Measurements from ENCODE around the gene RBCK1.
A peak's percentile ranks its signal among the peaks of the same experiment; 100 is the strongest.
"Not testable (repeated sequence)": the region's sequence is repeated elsewhere in the genome, so short reads cannot be mapped to it uniquely, and the experiment has no call there.

Gene RBCK1

GRCh38 chr20:438571-439469 is 30.7 kb downstream of the RBCK1 start:
- peak; percentile 6 to 28 (median 20) for DNase-seq

DNA sequence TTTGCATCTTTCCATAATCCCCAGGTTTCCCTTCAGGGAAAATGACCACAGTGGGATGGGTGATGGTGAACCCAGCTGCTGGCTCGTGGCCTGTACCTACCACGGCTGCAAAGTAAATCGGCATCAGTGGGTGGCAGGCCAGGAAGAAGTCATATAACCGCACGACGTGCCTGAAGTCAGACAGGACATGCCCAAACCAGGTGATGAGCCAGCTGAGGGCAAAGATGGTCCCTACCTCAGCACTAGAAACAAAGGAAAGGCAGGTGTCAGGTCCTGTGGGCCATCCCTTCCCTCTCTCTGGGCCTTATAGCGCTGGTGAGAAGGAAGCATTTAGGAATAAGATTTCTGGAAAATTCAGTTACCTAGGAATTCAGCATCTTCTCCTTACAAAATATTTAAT is 32.0 kb downstream of the RBCK1 start:
- no peak for DNase-seq

- no peak for DNase-seq
These were observed 32.5 kb downstream of the RBCK1 start for GRCh38 chr20:440636-441035.

DNA sequence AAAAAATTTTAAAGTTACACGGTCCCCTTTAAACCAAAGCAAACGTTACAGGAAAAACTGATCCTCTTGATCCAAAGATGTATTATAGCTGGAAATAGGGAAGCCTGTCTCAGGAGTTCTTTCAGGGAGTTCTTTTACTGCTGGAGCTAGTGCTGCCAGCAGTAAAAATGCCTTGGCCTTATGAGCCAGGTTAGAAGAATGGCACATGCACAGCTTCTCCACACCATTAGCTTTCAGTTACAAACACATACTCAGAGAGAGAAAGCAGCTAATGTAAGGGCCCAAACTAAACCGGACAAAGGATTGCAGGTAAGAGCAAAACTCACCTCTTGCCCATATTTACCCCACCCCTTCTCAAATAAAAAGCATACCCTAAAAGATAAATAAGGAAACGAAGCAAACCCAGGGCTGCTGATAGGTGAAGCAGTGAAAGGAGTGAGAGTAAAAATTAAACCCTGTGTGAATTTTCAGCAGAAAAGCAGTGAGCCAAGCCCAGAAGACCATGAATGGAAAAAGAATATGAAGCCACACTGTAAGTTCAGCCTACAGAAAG is 35.2 kb downstream of the RBCK1 start:
- DNase-seq: no peak

DNA sequence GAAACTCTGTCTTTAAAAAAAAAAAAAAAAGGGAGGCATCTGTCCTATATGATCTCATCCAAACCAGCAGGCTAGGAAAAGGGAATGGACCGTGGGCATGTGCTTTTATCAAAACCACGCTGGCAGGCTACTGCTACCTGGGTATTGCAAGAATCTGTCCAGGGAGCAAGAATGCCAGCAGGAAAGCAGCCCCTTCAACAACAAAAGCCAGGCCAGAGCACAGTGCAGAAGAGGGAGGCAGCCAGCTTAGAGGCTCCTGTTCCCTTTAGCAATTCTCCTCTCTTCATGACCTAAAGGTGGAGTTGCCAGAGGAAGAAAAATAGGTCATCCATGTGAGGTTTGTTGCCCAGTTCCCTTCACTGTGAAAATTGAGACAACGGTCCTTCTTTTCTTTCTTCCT is 36.0 kb downstream of the RBCK1 start:
- no peak for DNase-seq

DNA sequence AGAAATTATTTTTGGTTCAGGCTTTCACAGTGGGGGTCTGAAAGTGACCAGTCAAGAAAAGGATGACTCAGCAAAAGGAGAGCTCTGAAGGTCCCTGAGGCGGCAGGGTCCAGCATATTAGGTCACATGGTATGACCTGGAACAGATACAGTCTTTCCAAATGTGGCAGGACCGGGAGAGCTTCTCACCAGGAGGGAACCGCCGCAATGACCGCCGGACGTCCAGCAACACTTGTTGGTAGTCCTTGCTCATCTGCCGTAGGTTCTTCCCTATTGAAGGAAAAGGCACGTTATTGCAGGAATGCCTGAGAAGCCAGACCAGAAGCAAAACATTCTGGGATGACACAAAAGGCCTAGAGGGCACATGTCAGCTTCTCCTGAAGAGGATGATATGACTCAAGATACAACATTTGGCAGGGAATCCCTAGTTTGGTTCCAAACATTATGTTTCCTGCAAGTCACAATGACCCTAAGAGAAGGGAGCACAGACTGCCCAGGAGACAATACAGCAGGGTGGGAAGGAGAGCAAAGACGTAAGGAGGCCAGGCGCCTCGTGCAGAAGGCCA is 36.8 kb downstream of the RBCK1 start:
- DNase-seq: no peak

DNA sequence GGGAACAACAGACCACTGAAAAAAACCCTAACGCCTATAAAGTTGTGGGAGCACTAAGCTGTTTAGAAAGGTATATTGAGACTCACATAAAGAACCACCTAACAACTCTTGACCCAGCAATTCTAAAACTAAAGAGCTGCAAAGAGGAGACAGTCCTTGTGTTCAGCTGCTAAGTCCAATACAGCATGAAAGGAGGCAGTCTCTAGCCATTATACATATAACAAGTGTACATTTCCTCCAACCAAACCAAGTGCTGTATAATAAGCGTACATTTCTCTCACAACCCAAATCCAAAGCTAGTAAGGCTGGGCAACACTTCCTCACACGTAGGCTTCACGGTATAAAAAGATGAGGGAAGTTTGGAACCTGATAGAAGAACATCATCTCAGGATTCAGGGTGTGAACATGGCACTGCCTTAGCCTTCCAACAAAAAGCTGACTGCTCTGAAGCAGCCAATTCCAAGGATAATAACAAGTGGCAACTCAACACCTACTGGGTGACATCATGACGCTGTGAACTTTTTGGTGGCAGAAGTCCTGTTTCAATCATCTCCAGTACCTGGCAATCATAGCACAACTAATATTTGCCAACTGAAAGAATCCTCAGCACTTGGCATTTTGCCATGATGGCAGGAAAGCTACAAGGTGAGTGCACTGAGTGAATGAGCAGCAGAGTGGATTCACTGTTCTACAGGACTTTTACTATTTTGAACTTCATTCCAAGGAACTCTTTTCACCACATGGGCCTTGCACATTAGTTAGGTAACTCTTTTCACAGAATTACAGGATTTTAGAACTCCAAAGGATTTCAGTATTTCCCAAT is 37.6 kb downstream of the RBCK1 start:
- DNase-seq: no peak

DNA sequence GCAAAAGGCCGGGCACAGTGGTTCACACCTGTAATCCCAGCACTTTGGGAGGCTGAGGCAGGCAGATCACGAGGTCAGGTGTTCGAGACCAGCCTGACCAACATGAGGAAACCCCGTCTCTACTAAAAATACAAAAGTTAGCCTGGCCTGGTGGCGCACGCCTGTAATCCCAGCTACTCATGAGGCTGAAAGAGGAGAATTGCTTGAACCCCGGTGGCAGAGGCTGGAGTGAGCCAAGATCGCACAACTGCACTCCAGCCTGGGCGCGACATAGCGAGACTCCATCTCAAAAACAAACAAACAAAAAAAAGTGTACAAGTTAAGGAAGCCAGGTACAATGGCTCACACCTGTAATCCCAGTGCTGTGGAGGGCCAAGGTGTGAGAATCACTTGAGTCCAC is 43.9 kb downstream of the RBCK1 start:
- DNase-seq: not testable (repeated sequence)

DNA sequence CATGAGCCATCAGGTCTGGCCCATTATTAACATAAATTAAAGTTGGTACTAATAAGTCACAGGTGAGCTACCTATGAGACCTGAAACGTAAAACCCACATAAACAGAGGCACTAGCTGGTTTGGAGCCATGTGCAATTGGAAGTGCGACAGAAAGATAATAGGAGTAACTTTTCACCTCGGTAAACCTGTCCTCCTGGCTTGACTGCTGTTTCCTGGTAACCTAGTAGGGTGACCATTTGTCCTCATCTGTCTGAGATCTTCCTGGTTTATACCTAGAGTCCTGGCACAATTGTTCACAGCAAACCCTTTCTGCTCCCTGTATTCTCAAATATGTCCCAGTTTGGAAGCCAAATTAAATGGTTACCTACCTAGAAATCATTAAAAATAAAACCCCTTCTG is 46.9 kb downstream of the RBCK1 start:
- no peak for DNase-seq

DNA sequence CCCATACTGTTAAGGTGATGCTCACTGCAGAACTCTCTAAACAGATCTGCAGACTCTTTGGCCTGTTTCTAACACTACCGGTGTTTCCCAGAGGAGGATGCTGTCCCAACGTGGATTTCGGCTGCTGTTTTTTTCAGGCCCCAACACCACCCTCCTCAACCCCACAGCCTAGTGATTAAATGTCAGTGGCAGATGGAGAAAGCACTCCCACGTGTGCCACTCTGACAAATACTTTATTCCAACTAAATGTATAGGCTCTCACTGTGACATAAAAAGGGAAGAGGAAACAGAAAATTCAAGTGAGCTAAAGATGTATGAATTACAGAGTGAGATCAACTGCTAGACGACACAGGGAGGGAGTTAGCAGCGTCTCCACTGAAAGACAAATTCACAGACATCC is 50.7 kb downstream of the RBCK1 start:
- DNase-seq: peak; percentile 44 to 65 (median 60)

GRCh38 chr20:460180-460579 is 52.1 kb downstream of the RBCK1 start:
- no peak for DNase-seq

DNA sequence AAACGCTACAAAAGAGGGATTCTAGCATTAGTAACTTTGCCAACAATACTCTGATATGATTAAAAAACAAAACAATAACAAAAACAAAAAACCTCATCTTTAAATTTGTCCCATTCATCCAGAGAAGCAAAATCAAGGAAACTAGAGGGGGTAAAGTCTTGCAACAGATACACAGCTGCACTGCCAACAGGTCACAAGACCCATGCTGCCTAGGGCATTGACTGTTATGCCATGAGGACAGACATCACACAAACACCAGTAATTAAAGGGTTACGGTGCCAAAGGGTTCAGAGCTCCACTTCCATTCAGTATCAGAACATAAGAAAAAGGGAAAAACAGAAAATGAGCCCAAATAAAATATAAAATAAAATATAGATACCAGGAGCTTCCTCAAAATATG is 52.6 kb downstream of the RBCK1 start:
- peak; percentile 35 to 44 (median 41) for DNase-seq

- peak; percentile 45 to 77 (median 50) for DNase-seq
These were observed 53.4 kb downstream of the RBCK1 start for GRCh38 chr20:461254-462198.

DNA sequence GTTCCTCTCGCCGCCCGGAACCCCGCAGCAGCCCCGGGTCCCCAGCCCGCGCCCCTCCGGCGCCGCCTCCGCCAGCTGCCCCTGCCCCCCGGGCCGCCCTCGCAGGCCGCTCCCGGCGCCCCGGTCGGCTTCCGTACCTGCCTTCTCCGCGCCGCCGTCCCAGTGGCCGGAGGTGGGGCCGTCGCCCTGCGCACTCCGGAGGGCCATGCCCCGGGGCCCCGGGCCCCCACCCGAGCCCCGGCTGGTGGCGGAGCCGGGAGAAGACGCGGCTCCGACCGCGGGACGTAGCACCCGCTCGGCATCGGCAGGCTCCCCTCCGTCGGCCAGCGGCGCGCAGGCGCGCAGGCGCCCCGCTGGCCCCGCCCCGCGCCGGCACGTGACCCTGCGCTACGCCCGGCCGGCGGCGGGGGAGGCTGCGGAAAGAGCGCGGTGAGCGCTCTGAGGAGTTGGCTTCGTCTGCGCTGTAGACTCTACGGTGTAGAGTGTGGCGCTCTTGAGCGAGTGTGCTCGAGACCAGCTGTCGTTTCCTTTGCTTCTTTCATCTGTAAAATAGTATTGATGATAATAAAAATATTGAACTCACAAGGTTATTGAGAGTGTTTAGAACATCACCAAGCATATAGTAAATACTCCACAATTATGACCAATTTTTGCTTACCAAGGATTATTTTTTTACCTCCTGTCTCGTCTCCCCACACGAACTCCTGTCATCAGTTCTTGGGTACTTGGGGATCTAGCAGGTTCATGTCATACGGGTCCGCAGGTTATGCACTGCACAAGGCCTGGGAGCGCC is 54.3 kb downstream of the RBCK1 start, which contains the start of gene TBC1D20:
TSS of gene TBC1D20 (minus strand) at position 335 of the 793 bp plus-strand sequence. CDS start at position 207, 128 bp downstream.
- DNase-seq: peak; percentile 89 to 97 (median 94)

- DNase-seq: no peak
These were observed 59.7 kb downstream of the RBCK1 start for GRCh38 chr20:467755-468154.

GRCh38 chr20:469746-470490 is 61.8 kb downstream of the RBCK1 start:
- DNase-seq: no peak

GRCh38 chr20:472137-472846 is 64.2 kb downstream of the RBCK1 start:
- DNase-seq: no peak

DNA sequence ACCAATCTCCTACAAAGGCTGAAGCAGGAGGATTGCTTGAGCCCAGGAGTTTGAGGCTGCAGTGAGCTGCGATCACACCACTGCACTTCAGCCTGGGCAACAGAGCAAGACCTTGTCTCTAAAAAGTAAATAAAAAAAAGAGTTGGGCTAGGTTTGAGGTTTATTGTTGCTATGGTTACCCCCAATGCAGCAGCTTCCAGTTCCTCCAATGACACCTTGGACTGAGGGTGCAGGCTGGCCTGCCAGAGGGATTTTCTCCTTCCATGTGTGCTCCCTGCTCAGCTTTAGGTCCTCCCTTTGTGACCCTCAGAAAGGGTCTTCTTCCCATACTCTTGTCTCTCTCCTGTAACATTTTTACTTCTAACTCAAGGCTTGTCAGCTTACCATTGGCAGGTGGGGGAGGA is 64.8 kb downstream of the RBCK1 start:
- DNase-seq: no peak

GRCh38 chr20:474581-474980 is 66.5 kb downstream of the RBCK1 start:
- DNase-seq: no peak

All from suppressor macrophage treated with lipopolysaccharide for 1 hour (primary cell).